Measurements from ENCODE around the gene LARP6.
"Not testable (repeated sequence)": the region's sequence is repeated elsewhere in the genome, so short reads cannot be mapped to it uniquely, and the experiment has no call there.

Gene LARP6

DNA sequence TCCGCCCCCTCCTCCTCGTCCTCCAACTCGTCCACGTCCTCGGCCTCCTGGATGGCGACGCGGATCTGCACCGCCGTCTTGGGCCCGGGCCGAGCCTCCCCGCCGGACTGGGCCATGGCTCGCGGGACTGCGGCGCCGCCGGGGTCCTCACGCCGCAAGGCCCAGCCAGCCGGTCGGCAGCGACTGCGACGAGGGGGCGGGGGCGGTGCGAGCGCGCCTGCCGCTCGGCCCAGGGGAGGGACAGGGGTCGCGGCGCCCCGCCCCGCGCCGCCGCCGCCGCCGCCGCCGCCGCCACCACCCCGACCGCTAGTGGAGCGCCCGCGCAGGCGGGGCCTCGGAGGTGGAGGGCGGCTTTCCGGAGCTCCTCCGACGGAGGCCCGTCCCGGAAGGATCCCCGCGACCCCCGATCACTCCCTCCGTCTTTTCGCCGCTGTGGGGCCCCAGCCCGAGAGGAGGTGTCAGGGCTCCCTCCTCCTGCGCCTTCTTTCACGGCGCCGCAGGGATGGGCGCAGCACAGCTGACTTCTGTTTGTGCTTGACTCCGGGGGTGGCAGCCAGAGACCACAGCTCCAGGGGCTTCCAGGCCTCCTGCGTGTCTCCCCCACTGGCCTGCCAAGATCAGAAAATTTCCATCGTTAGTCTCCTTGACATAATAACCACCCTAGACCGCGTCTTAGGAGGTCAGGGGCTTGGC is at the start of gene LARP6:
Gene LARP6, minus strand, starts transcription at position 185 of the 693 bp plus-strand sequence. Its CDS starts 69 bp downstream, at position 116.
- DNase-seq, result no peak

GRCh38 chr15:70902107-70902506 is 48.1 kb upstream of the LARP6 start:
- DNase-seq, result no peak

GRCh38 chr15:70892912-70893560 is 39.1 kb upstream of the LARP6 start:
- DNase-seq, result no peak

- DNase-seq, result no peak
Observed at GRCh38 chr15:70892002-70892911, 38.3 kb upstream of the LARP6 start, which contains the start of the genes LRRC49 and THAP10. Gene LRRC49, plus strand, starts transcription at chr15:70892826. Its CDS starts 69 bp downstream, at chr15:70892895. Gene THAP10, minus strand, starts transcription at chr15:70892433. Its CDS starts 161 bp downstream, at chr15:70892272.

DNA sequence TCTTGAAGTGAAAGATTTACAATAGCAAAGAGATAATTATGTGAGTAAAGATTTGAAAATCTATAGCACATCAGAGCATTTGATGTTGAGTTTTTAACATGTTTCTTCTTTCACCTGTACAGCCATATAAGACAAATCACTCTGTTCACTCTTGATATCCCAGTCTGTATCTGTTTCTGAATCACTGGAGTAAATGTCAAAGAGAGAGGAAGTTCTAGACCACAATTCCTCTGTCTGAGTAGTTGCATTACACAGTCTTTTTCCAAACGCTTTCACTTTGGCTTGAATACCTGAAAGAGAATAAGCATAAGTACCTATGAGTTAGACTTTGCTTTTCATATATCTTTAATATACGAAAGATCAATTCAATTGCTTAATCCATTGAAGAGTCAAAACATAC is 28.4 kb upstream of the LARP6 start:
- DNase-seq, result no peak

- DNase-seq, result no peak
Observed at GRCh38 chr15:70880781-70881180, 26.8 kb upstream of the LARP6 start.

DNA sequence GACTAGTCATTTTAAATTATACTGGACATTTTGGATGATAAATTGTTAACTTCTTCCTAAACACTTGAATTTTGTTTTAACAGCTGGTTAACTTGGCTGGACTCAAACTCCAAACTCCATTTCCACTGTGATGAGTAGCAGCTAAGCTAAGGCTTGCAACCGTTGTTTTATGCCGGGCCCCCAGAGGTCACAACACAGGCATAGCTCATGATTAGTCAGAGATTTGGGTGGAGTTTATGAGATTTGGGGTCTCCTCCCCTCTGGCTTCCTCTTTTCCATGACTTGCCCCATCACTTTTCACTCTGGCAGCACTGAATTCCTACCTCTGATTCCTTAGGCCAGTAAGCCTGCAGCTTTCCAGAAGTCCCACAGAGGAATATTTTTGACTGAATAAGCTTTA is 25.4 kb upstream of the LARP6 start:
- no peak for DNase-seq

- no peak for DNase-seq
Observed at GRCh38 chr15:70876683-70877082, 22.7 kb upstream of the LARP6 start.

GRCh38 chr15:70876011-70876410 is 22.1 kb upstream of the LARP6 start:
- DNase-seq, result no peak

DNA sequence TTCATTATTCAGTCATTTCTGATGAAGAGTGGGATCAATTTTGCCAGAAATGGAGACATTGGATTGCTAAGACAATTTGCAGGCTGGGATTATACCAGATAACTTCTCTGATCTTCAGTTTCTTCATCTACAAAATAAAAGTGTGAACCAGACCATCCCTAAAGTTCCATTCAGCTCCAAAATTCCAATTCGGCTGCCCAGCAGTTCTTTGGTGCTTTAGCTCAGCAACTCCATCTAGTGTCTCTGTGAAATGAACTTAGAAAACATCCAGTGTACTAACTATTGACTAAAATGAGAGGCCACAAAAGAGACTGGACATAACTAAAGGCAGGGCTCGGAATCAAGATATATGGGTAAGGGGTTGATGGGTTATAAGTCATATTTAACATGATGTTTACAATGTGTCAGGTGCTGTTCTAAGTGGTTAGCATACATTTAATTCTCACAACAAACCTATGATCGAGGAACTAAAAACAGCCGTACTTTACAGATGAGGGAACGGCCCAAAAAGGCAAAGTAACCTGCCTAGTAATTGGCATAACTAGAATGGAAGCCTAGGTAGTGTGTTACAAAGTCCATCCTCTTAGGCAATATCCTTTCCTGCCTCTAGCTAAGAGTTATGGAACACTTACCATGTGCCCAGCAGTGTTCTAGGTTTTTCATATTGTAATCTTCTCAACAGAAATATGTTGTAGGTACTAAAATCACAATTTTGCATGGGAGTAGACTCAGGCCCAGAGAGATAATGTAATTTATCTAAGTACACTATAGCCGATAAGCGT is 21.2 kb upstream of the LARP6 start:
- no peak for DNase-seq

- no peak for DNase-seq
Observed at GRCh38 chr15:70873232-70874054, 19.5 kb upstream of the LARP6 start.

- not testable (repeated sequence) for DNase-seq
Observed at GRCh38 chr15:70871490-70871889, 17.5 kb upstream of the LARP6 start.

GRCh38 chr15:70870051-70870450 is 16.1 kb upstream of the LARP6 start:
- no peak for DNase-seq

GRCh38 chr15:70869346-70869745 is 15.4 kb upstream of the LARP6 start:
- DNase-seq, result no peak

DNA sequence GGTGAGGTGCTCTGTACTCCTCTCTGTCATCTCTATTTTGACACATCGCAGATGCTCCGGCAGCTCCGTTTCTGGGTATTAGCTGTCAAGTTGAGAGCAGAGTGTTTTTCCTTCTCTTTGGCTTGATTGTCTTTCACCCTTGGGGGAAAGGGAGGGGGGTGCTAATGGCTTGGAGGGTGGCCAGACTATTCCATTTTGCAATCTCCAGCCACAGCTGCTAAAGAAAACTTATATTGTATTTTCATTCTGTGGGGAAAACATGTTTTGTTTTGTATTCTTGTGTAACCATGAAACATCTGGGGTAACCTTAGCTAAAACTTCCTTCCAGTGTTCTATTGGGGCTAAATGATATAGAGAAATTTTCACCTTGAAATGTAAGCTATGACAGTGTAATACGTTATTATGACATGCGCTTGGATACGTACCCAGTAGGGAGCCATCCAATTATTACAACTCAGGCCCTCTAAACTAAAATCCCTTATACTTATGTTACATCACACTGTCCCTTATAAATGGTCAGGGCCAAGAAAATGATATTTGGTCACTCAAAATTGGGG is 14.0 kb upstream of the LARP6 start:
- no peak for DNase-seq

- DNase-seq, result no peak
Observed at GRCh38 chr15:70866982-70867641, 13.2 kb upstream of the LARP6 start.

DNA sequence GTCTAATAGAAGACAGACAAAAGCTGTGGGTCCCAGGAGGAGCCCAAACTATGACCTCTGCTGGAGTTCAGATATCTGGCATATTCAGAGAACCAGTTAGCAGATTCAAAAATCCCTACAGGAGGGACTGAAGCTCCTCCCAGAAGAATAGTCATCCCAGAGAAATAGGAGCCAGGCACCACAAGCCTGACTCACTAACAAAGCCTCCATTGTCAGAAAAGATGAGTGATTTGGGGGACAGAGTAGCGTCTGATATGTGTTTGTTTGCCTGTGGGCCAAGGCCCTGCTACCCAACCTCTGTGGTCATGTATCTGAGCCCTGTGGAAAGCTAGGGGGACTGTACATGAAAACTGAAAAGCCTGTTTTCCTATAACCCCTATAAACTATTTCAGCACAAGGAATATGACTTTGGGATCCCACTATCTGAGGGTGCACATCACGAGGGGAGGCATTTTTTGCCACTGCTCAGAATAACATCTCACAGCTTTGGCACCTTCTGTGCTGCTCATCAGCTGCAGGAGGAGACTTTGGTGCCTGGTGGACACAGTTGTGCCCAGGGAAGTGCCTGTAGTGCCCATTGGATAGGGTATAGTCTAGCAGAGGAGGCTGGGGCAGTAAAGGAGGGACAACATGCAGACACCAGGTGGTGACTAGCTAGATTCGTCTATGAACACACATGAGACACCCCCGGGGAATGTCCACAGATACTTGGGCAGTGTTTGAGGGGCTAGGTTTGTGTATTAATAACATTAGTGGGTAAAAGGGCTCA is 9.7 kb upstream of the LARP6 start:
- DNase-seq, result no peak

DNA sequence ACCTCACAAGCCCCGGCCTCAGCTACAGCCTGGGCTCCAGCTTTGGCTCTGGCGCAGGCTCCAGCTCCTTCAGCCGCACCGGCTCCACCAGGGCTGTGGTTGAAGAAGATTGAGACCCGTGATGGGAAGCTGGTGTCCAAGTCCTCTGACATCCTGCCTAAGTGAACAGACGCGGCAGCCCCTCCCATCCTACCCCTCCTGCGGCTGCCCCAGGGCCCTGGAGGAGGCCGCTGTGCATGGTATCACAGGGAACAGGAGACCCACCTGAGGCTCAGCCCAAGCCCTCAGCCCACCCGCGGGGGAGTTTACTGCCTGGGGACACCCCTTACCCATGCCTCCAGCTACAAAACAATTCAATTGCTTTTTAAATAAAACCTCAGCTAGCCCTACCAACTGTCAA is 6.0 kb upstream of the LARP6 start:
- no peak for DNase-seq

DNA sequence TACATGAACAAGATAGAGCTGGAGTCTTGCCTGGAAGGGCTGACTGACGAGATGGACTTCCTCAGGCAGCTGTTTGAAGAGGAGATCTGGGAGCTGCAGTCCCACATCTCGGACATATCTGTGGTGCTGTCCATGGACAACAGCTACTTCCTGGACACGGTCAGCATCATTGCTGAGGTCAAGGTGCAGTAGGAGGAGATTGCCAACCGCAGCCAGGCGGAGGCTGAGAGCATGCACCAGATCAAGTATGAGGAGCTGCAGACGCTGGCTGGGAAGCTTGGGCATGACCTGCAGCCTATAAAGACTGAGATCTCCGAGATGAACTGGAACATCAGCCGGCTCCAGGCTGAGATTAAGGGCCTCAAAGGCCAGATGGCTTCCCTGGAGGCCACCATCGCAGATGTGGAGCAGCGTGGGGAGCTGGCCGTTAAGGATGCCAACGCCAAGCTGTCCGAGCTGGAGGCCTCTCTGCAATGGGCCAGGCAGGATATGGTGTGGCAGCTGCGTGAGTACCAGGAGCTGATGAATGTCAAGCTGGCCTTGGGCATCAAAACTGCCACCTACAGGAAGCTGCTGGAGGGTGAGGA is 5.5 kb upstream of the LARP6 start:
- no peak for DNase-seq
